CD4-positive, alpha-beta T cell treated with Interleukin-15 for 4 hours (primary cell): ENCODE measurements around the gene KIF26A.

Experiments used
- DNase-seq: peaks from one replicate; pipeline ENCODE4 v3.0.0-alpha.2; 2020; ENCODE audit warnings: low spot score

Gene KIF26A

DNA sequence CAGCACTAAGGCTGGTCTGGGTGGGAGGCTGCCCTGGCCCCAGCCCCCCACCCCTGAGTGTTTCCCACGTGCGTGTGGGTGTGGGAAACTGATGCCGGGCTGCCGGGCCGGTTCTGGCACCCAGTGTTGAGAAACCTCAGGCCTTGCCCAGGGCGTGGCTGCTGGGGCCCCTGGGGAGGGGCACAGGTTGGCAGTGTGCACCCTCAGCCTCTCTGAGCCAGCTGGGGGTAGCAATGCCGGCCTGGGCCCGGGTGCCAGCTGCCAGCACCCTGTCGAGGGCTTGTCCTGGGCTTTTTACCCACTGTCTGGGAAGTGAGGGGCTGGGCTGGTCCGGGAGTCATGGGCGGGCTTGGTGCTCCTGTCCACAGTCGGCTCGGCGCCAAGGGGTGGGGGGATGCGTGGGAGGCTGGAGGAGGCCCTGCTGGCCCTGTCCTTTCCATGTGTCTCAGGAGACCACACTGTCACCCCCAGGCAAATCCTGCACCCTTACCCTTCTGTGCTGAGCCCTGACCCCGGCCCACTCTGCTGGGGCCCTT, 37.2 kb upstream of the KIF26A start:
- no peak for DNase-seq

DNA sequence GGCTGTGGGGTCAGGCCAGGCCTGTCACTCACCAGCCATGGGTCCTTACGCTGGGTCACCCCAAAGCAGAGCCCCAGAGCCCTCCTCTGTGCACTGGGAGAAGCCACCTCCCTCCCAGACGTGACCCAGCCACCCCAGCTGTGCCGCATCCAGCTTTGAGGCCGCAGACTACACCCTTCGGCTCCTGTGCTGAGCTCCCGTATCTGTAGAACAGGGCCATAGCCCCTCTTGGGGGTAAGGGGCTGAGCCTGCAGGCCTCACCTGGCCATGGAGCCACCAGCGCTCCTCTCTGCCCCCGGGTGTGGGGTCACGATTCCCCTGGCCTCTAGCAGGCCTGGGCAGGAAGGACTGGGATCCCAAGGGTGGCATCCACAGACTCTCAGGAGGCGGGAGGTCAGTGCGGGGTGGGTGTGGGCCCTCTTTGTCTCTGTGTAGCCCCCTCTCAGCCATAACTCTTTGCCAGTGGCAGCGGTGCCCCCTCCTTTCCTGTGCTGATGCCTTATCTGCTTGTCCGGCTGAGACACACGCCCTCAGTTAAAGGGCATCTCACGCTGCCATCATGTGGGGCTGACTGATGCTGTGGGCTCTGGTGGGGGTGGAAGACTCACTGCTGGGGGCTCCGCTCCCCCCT, 36.6 kb upstream of the KIF26A start:
- DNase-seq = no peak

DNA sequence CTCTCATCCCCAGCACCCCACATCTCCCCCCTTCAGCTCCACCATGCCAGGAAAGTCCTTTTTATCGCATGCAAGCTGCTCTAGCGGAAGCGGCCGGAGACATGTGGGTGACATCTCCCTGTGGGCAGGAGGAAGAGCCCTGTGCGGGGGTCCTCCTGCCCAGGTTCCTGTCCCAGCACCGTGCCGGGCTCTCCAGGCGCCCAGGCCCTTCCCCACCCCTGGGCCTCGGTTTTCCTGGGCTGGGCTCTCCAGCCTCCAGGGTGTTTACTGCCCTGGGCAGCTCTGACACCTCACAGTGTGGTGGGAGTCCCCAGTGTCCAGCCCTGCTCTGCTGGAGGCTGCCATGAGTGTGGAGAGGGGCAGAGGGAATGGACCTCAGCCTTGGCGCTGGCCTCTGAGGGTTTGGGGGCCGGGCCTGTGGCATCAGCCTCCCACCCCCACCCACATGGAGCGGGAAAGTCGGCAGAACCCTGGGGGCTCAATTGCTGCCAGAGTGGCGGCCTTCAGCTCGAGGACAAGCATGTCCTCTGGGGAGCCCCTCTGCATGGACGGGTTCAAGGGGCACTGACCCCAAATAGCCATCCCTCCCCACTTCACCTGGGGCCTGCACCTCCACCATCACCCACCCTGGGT, 36.0 kb upstream of the KIF26A start:
- no peak for DNase-seq

DNA sequence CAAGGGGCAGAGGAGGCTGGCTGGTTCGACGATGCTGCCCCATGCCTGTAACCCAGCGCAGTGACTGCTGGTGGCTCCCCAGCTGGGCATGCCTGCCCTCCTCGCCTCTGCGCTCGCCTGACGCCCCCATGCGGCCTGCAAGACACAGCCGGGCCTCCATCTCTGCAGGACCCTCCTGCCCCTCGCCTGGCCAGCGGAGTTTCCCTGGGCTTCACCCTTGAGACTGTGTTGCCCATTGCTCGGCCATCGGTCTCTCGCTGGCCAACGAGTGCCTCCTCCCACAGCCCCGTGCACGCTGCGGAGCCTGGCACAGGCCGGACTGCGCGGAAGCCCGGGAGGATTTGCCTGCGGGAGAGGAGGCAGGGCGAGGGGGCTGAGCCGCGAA, 35.3 kb upstream of the KIF26A start:
- DNase-seq = no peak

GRCh38 chr14:104103446-104104075, 34.8 kb upstream of the KIF26A start:
- DNase-seq = no peak

- DNase-seq = no peak
Measured at GRCh38 chr14:104104076-104104901, 34.1 kb upstream of the KIF26A start.

DNA sequence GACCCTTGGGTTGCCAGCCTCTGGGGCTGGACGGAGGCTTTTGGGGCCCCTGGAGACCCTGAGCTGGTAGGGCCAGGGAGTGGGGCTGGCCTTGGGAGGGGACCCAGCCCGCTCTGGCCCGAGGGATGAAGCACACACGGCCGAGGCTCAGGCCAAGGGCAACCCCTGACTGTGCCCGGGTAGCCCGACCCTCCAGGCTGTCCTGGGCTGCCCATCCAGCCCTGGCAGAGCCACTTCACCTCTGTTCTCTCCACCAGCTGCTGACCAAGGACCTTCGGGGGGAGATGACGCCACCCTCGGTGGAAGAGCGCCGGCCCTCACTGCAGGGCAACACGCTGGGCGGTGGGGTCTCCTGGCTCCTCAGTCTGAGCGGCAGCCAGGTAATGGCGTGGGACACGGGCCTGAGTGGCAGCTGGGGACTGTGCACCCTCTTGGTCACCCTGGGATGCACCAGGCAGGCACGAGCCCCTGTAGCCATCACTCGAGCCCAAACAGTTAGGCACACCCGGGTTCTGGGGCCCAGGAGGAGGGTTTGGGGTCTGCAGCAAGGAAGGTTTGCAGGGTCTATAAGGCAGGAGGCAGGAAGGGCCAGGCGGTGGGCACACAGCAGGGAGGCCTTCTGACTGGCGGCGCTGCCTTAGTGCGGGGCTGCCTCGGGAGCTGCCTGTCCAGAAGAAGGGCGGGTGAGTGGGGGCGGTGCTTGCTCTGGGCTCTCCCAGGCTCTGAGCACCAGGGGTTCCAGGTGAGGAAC, 33.1 kb upstream of the KIF26A start:
- DNase-seq = no peak

DNA sequence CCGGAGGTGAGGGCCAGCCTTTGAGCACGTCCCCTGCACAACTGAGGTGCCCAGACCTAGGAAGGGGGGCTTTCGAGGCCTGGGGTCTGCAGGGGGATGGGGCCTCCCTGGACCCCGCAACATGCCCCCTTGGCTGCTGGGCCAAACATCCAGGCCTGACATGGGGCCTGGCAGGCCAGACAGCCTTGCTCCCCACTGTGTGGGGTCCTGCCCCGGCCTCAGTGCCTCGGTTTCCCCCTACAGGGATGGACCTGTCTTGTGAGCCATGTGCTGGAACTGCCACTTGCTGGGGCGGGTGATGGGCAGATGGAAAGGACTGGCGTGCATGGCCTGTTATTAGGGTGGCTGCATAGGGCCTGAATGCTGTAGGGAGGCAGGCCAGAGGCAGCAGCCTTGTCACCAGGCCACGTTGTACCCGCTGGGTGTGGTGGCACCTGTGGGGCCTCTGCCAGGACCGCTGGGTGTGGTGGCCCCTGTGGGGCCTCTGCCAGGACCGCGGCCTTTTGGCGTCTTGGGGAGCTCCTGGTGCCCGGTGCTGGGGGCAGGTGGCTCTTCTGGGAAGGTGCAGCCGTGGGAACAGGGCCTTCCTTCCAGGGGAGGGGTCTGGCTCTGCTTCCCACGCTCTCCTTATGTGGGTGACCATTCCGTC, 32.4 kb upstream of the KIF26A start:
- DNase-seq = no peak

DNA sequence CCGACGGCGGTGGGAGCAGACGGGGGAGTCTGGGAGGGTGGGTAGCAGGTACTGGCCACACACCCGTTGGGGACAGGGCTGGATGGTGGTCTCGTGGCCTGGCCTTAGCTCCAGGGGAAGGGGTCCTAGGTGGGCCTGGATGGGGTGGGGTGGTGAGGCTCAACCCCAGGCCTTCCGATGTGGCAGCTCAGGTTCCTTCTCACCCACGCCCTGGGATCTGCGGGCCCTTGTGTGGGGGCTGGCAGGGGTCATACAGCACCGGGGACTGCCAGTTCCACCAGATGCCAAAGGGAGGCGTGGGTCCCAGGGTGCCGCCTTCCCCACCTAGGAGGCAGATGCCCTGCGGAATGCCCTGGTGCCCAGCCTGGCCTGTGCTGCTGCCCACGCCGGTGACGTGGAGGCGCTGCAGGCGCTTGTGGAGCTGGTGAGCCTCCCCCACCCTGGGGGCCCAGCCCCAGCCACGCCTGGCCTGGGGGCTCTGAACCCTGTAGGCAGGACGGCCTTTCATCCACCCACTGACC, 31.9 kb upstream of the KIF26A start:
- no peak for DNase-seq

- no peak for DNase-seq
Measured at GRCh38 chr14:104107101-104107581, 31.2 kb upstream of the KIF26A start.

DNA sequence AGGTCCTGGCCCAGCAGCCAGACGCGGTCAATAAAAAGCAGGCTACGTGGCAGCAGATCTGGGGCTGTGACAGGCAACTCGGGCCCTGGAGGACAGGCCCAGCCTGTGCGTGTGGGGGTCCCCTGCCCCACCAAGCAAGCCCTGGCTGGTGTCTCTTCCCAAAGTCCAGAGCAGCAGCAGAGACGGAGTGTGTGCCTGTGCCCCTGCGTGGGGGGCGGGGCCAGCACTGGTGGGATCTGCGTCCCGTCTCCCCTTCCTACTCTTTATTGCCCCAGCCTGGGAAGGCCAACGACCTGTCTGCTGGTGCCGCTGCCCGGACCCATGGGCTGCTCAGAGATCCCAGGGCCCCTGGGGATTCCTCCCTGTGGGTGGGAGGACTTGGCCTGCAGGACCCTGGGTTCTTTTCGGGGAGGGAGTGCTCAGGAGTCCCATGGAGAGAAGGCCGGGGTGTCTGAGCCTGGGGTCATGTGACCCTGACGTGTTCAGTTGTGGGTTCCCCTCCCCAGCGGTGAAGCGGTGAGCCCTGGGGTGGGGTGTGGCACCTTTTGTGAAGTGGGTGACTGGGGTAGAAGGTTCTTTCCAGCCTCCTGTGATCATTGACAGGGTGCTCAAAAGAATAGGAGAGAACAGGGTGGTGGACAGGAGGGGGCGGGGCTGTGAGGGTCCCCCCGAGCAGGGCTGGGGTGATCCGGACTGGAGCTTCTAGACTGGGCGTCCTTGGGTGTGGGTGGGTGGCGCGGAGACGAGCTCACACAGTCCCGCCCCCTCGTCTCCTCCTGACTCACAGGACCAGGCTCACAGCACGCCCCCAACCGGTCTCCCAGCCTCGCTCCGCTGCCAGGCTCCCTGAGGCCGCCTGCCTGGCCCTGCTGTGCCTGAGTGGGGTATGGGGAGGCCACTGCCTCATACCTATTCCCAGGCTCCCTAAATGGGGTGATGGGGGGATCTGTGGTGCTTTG, 30.5 kb upstream of the KIF26A start:
- DNase-seq = no peak

GRCh38 chr14:104108570-104109541, 29.5 kb upstream of the KIF26A start:
- no peak for DNase-seq

DNA sequence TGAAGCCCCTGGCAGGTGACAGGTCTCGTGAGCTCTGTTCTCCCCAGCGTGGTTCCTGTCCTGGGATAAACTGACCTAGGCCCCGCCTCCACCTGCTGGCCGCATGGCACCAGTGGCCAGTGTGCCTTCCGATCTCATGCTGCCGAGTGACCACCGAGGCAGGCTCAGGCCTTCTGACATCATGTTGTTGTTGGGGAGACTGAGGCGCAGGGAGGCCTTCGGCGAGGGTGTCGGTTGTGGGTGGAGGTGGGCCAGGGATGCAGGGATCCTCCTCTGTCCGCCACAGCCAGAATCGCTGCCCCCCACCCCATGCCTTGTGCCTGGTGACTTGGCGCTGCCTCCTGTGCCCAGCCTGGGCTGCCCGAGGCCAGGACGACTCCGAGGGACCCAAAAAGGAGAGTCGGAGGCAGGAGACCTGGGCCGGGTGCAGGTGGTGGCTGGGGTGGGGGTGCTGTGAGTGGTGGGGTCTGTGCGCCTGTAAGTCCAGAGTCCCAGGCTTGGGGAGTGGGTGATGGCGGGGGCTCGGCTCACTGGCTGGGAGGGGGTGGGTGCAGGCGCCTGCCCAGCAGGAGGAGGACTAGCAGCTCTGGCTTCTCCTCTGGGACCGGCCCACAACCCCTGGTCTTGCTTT, 28.5 kb upstream of the KIF26A start:
- no peak for DNase-seq

GRCh38 chr14:104110491-104111209, 27.7 kb upstream of the KIF26A start:
- DNase-seq = no peak

DNA sequence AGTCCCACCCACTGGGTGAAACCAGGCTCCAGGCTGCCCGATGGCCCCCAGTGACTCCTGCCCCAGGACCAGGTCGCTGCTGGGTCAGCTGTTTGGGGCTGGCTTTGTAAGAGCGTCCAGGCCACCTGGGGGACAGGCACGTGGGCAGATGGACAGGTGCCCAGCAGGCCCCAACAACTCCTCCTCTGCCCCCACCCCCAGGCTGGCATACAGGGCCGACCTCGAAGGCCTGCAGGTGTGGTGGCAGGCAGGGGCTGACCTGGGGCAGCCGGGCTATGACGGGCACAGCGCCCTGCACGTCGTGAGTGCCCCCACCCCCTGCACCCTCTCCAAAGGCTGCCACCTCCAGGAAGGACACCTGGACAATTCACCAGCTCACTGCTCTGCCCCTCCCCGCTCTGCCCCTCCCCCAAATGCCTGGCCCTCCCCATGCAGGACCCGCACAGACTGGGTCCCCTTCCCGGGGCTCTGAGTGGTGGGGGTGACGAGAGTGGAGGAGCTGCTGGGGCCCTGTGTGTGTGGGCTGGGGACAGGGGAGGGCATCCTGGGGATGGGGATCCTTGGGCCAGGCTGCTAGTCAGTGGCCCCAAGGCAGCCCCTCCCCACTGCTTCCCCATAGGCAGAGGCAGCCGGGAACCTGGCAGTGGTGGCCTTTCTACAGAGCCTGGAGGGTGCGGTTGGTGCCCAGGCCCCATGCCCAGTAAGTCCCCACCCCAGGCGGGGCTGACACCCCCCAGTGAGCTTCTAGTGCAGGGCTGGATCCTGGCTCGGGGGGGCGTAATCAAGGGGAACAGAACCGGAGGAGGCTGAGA, 26.9 kb upstream of the KIF26A start:
- DNase-seq = no peak

GRCh38 chr14:104112113-104112505, 26.3 kb upstream of the KIF26A start:
- no peak for DNase-seq
